Prostate gland (tissue), 2 donors: ENCODE measurements around the gene ACSM6. TPM values are rescaled to one million over a fixed set of nuclear protein-coding genes. Genes with fewer than 3 reads are reported as not detected.
A peak's percentile ranks its signal among the peaks of the same experiment; 100 is the strongest.

Source experiments
- DNase-seq: peaks from one replicate; pipeline ENCODE4 v3.0.0-alpha.2; 2019; ENCODE audit warnings: low spot score
- H3K27ac ChIP-seq, 2 donors: fragments of 200-600 bp; sonication (generic); 2 replicates each; pipeline ENCODE4 v1.5.1; 2017 to 2019
- H3K27me3 ChIP-seq: fragments of 200-600 bp; sonication (generic); replicated peaks from 2 replicates; pipeline ENCODE4 v1.5.1; 2019; ENCODE audit not compliant: insufficient read depth
- H3K36me3 ChIP-seq, 2 donors: fragments of 200-600 bp; sonication (generic); 1 replicate in 1 of 2; 2 replicates in 1 of 2; pipeline versions ENCODE4 v1.5.1 to v1.8.1; 2017 to 2019
- H3K4me1 ChIP-seq: fragments of 200-600 bp; sonication (generic); replicated peaks from 2 replicates; pipeline ENCODE4 v1.5.1; 2019
- H3K4me3 ChIP-seq, 2 donors: fragments of 200-600 bp; sonication (generic); 2 replicates each; pipeline ENCODE4 v1.5.1; 2017 to 2019
- H3K9me3 ChIP-seq: fragments of 200-600 bp; sonication (generic); 2 replicates; pipeline ENCODE4 v1.5.1; 2017
- POLR2A ChIP-seq: fragments of 450-650 bp; IDR thresholded peaks from one replicate; pipeline ENCODE4 v1.6.1; 2016; ENCODE audit warnings: antibody characterized with exemption, mild to moderate bottlenecking
- POLR2AphosphoS5 ChIP-seq: sonication (generic); formaldehyde crosslinking; IDR thresholded peaks from one replicate; pipeline ENCODE4 v1.6.1; 2017; ENCODE audit warnings: antibody characterized with exemption
- WGBS: methylation state at CpG from one replicate; pipeline ENCODE4 v1.1.5; 2018; 5-methylcytosine and 5-hydroxymethylcytosine counted together
- intact Hi-C: fragments of 100-400 bp; cut with DNase I; formaldehyde crosslinking; loops from one replicate; pipeline ENCODE4 v1.14.2; 2022
- total RNA-seq, 2 donors: library from RNA; depleted of rRNA; stranded (reverse); fragments of >200 nt; gene quantifications; one replicate each; pipeline ENCODE4 v1.1.0, GENCODE V29; 2016
- TF ChIP-seq, protein P1 (sequence below), 4 experiments: fragments of 200-600 bp in 2 of 4; fragments of 450-650 bp in 2 of 4; sonication (generic) in 2 of 4; IDR thresholded peaks; 1 replicate in 3 of 4; 2 replicates in 1 of 4; pipeline ENCODE4 v1.5.1; 2016 to 2019; ENCODE audit warnings: antibody characterized with exemption in 4 of 4, mild to moderate bottlenecking in 2 of 4, moderate library complexity in 2 of 4

Gene ACSM6
- total RNA-seq, 2 donors from 2014 or later = not detected

DNA sequence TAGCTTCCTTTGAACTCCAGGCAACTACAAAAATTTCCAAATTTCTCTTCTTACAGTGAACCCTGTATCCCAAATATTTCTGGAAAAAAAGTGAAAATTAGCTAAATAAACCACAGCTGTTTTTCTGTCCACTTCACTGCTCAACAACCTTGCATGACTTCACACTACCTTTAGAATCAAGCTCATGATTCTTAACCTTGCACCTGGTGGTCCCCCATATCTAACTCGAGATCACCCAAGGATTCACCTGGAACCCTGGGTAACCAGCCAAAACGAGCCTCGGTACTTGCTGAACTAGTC lies 49.2 kb downstream of the ACSM6 start:
- H3K4me3 ChIP-seq = no peak overlapping the region
- no peaks in the 10 kb centered on the region for H3K9me3 ChIP-seq
- DNase-seq = no peak
- no peak for TF ChIP-seq POLR2AphosphoS5
- no peak for TF ChIP-seq POLR2A
- TF ChIP-seq, protein P1, sequence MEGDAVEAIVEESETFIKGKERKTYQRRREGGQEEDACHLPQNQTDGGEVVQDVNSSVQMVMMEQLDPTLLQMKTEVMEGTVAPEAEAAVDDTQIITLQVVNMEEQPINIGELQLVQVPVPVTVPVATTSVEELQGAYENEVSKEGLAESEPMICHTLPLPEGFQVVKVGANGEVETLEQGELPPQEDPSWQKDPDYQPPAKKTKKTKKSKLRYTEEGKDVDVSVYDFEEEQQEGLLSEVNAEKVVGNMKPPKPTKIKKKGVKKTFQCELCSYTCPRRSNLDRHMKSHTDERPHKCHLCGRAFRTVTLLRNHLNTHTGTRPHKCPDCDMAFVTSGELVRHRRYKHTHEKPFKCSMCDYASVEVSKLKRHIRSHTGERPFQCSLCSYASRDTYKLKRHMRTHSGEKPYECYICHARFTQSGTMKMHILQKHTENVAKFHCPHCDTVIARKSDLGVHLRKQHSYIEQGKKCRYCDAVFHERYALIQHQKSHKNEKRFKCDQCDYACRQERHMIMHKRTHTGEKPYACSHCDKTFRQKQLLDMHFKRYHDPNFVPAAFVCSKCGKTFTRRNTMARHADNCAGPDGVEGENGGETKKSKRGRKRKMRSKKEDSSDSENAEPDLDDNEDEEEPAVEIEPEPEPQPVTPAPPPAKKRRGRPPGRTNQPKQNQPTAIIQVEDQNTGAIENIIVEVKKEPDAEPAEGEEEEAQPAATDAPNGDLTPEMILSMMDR (IDR thresholded peaks at IDR 0.05) = no peak
- no peak overlapping the region for H3K27ac ChIP-seq
- WGBS = 62% methylated on average over 3 of the region's 3 CpGs
- H3K27me3 ChIP-seq = no peaks in the 10 kb centered on the region
- intact Hi-C loops = loop anchor here (10.0 kb wide), 2 partner anchors 58 to 618 kb away; no protein-coding TSS in a partner anchor
- no peaks in the 10 kb centered on the region for H3K36me3 ChIP-seq
- no peaks in the 10 kb centered on the region for H3K4me1 ChIP-seq

DNA sequence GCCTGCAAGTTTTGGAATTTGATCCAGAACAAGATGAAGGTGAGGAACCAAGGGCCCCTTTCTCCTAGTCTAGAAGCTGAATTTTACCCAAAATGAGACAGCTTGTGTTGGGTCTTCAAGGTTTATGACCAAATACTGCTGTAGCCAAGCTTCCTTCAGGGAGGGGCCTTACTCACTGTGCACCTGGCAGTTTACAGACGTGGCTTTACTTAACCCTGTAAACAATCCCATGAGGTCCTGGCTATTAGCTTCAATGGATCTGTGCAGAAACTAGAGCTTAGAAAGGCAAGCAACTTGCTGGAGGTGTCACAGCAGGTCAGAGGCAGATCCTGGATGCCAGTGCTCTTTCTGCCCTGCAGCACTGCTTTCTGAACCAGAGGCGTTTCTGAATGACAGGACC lies 50.1 kb downstream of the ACSM6 start:
- no peaks in the 10 kb centered on the region for H3K27me3 ChIP-seq
- no peak overlapping the region for H3K4me3 ChIP-seq
- no peaks in the 10 kb centered on the region for H3K9me3 ChIP-seq
- no peak for DNase-seq
- intact Hi-C loops = loop anchor here (10.0 kb wide), 2 partner anchors 59 to 619 kb away; no protein-coding TSS in a partner anchor
- H3K27ac ChIP-seq = no peak overlapping the region
- H3K36me3 ChIP-seq = no peaks in the 10 kb centered on the region
- no peaks in the 10 kb centered on the region for H3K4me1 ChIP-seq
- TF ChIP-seq POLR2AphosphoS5 (no peak), POLR2A (no peak)
- TF ChIP-seq, protein P1 (IDR thresholded peaks at IDR 0.05) = no peak
- WGBS = 69% methylated on average over 2 of the region's 2 CpGs

DNA sequence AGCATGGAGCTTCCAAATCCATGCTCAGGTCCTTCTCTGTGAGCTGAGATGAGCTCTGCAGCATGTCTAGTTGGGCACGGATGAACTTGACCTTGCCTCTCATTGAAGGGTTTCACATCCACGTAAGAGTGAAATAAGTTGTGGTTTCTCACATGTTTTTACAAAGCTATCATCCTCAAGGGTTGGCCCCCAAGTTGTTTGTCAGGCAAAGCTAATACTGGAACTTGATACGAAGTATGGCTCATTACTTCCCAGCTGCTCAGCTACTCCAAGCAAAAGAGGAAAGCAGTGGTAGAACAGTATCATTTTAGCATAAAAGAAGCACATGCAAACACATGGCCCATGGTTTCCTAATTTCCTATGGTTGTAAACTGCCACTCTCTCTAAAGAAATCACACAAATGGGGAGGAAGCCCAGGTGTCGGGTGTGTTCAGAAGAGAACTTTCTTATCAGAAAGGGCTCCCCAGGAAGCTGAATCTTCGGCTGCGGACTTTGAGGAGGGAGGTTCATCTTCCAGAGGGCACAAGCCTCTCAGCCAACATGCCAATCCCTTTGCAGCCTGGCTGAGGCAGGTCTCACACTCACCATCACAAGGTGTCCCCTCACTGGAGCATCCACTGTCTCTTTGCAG lies 51.5 kb downstream of the ACSM6 start:
- no peak for DNase-seq
- Histone ChIP-seq H3K4me3 (no peak overlapping the region), H3K4me1 (no peaks in the 10 kb centered on the region), H3K27ac (no peak overlapping the region), H3K9me3 (no peaks in the 10 kb centered on the region), H3K27me3 (no peaks in the 10 kb centered on the region), H3K36me3 (no peaks in the 10 kb centered on the region)
- TF ChIP-seq, protein P1 (IDR thresholded peaks at IDR 0.05) = no peak
- no peak for TF ChIP-seq POLR2AphosphoS5
- no peak for TF ChIP-seq POLR2A
- 77% methylated on average over 6 of the region's 6 CpGs for WGBS
- intact Hi-C loops = loop anchor here (5.0 to 10.0 kb wide), 3 partner anchors 61 to 621 kb away; no protein-coding TSS in a partner anchor

DNA sequence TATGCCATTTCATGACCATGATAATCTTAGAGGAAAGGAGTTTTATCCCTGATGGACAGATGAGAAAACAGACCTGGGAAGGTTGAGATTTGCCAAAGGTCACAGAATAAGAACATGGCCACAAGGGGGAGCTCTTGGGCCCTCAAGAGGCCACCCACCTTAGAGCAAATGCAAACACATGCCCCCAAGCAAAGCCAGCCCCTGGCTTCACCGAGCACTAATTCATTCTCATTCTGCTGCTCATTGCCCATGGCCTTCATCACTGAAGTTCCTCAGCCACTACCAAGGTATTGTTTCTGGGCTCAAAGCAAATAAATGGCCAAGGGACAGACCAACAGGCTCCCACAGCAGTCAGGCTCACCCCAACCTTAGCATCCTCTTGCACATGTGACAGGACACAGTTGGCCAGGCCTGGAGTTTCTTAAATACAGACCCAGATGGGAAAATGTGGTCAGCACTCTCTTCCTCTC lies 52.6 kb downstream of the ACSM6 start:
- Histone ChIP-seq H3K36me3 (no peaks in the 10 kb centered on the region), H3K4me3 (no peak overlapping the region), H3K4me1 (no peaks in the 10 kb centered on the region), H3K27ac (no peak overlapping the region), H3K27me3 (no peaks in the 10 kb centered on the region), H3K9me3 (no peaks in the 10 kb centered on the region)
- intact Hi-C loops = loop anchor here (5.0 to 10.0 kb wide), 3 partner anchors 62 to 622 kb away; no protein-coding TSS in a partner anchor
- peak; percentile 73 for DNase-seq
- 0% methylated on average over 1 of the region's 1 CpG for WGBS
- TF ChIP-seq POLR2AphosphoS5 (no peak), POLR2A (no peak)
- TF ChIP-seq, protein P1 (IDR thresholded peaks at IDR 0.05) = peak; percentile 68 to 87 (median 75)
